IMR-90 (cell line): Measurements from ENCODE around the gene PLXDC2. TPM values are rescaled to one million over a fixed set of nuclear protein-coding genes. Genes with fewer than 3 reads are reported as not detected.

Source experiments
- ATAC-seq: fragments of 200-7000 bp; cut with Tn5 transposase; 2 replicates; pipeline ENCODE4 v1.9.1; 2020; ENCODE audit warnings: low read depth, mild to moderate bottlenecking, moderate library complexity
- BruUV-seq: library from RNA; stranded (reverse); fragments of 400-500 nt; replicated peaks from 2 replicates; lab custom pipeline; 2021; lab: Mats Ljungman, UMichigan
- CTCF ChIA-PET: fragments of 300-600 bp; formaldehyde crosslinking; extraction: SDS; loops from one replicate; lab custom pipeline; 2021; ENCODE audit warnings: antibody characterized with exemption; lab: Yijun Ruan, JAX
- POLR2A ChIA-PET: fragments of 300-600 bp; sonication (Branson Sonifier 250); formaldehyde crosslinking; loops from one replicate; lab custom pipeline; 2022; ENCODE audit warnings: antibody characterized with exemption; ENCODE audit not compliant: unreplicated experiment; lab: Charles Lee
- DNase-seq: peaks from one replicate; pipeline ENCODE4 v3.0.0; 2013
- H2AFZ ChIP-seq: replicated peaks from 2 replicates; pipeline ENCODE3; 2013; ENCODE audit warnings: low read length, mild to moderate bottlenecking; ENCODE audit not compliant: poor library complexity
- H2AK5ac ChIP-seq: 2 replicates; pipeline ENCODE4 v1.6.1; 2013; ENCODE audit warnings: low read depth, low read length, inconsistent platforms
- H2AK9ac ChIP-seq: replicated peaks from 2 replicates; pipeline ENCODE3; 2013; ENCODE audit warnings: mild to moderate bottlenecking, low read depth, low read length, moderate library complexity; ENCODE audit not compliant: poor library complexity
- H2BK120ac ChIP-seq: 2 replicates; pipeline ENCODE4 v1.6.1; 2013; ENCODE audit warnings: low read depth, low read length, inconsistent platforms
- H2BK15ac ChIP-seq: 3 replicates; pipeline ENCODE4 v1.6.1; 2013; ENCODE audit warnings: low read depth, low read length, inconsistent platforms
- H2BK20ac ChIP-seq: 2 replicates; pipeline ENCODE4 v1.6.1; 2013; ENCODE audit warnings: low read depth, mild to moderate bottlenecking, inconsistent platforms, low read length, moderate library complexity
- H2BK5ac ChIP-seq: 2 replicates; pipeline ENCODE4 v1.6.1; 2013; ENCODE audit warnings: mild to moderate bottlenecking, low read depth, low read length, inconsistent platforms; ENCODE audit not compliant: poor library complexity, severe bottlenecking
- H3K14ac ChIP-seq: replicated peaks from 2 replicates; pipeline ENCODE4 v1.6.1; 2013; ENCODE audit warnings: low read depth, low read length, inconsistent platforms
- H3K18ac ChIP-seq: 2 replicates; pipeline ENCODE4 v1.6.1; 2013; ENCODE audit warnings: low read depth, low read length, control low read depth
- H3K23ac ChIP-seq: 2 replicates; pipeline ENCODE4 v1.6.1; 2013; ENCODE audit warnings: low read depth, low read length, inconsistent platforms
- H3K27ac ChIP-seq: 2 replicates; pipeline ENCODE4 v1.5.1; 2013; ENCODE audit warnings: mild to moderate bottlenecking, control low read depth, low read length; ENCODE audit not compliant: insufficient read depth
- H3K27me3 ChIP-seq: 2 replicates; pipeline ENCODE4 v1.6.1; 2013; ENCODE audit warnings: low read length; ENCODE audit not compliant: control insufficient read depth, insufficient read depth
- H3K36me3 ChIP-seq: 2 replicates; pipeline ENCODE4 v1.6.1; 2013; ENCODE audit warnings: low read length, mixed read lengths; ENCODE audit not compliant: control insufficient read depth, insufficient read depth
- H3K4ac ChIP-seq: 2 replicates; pipeline ENCODE4 v1.6.1; 2013; ENCODE audit warnings: low read depth, low read length, inconsistent platforms
- H3K4me1 ChIP-seq: 2 replicates; pipeline ENCODE4 v1.6.1; 2013; ENCODE audit warnings: low read length, mixed read lengths; ENCODE audit not compliant: control insufficient read depth, insufficient read depth
- H3K4me2 ChIP-seq: 2 replicates; pipeline ENCODE4 v1.6.1; 2013; ENCODE audit warnings: low read depth, mild to moderate bottlenecking, control low read depth, low read length, moderate library complexity
- H3K4me3 ChIP-seq: 2 replicates; pipeline ENCODE4 v1.5.1; 2013; ENCODE audit warnings: low read depth, mild to moderate bottlenecking, control low read depth, low read length, moderate library complexity; ENCODE audit not compliant: insufficient read depth
- H3K56ac ChIP-seq: 2 replicates; pipeline ENCODE4 v1.6.1; 2013; ENCODE audit warnings: low read length, inconsistent platforms; ENCODE audit not compliant: insufficient read depth; ENCODE audit errors: extremely low read depth
- H3K79me1 ChIP-seq, 2 experiments: 2 replicates each; pipeline ENCODE4 v1.6.1; 2013; ENCODE audit warnings: low read length in 2 of 2, inconsistent platforms in 1 of 2, low read depth in 1 of 2
- H3K9ac ChIP-seq: 2 replicates; pipeline ENCODE4 v1.6.1; 2013; ENCODE audit warnings: low read depth, low read length, control low read depth
- H3K9me1 ChIP-seq: 2 replicates; pipeline ENCODE4 v1.6.1; 2013; ENCODE audit warnings: low read length, inconsistent platforms; ENCODE audit not compliant: insufficient read depth
- H3K9me3 ChIP-seq: 2 replicates; pipeline ENCODE4 v1.6.1; 2013; ENCODE audit warnings: low read length; ENCODE audit not compliant: control insufficient read depth, insufficient read depth
- H4K20me1 ChIP-seq: 2 replicates; pipeline ENCODE4 v1.6.1; 2013; ENCODE audit warnings: low read length, inconsistent platforms; ENCODE audit not compliant: insufficient read depth
- H4K5ac ChIP-seq: 2 replicates; pipeline ENCODE4 v1.6.1; 2013; ENCODE audit warnings: mild to moderate bottlenecking, low read depth, low read length, control low read depth
- H4K8ac ChIP-seq, 2 experiments: 2 replicates each; pipeline ENCODE4 v1.6.1; 2013; ENCODE audit warnings: low read depth in 2 of 2, low read length in 2 of 2, control low read depth in 1 of 2, inconsistent platforms in 1 of 2
- H4K91ac ChIP-seq: 2 replicates; pipeline ENCODE4 v1.6.1; 2013; ENCODE audit warnings: low read depth, low read length, inconsistent platforms; ENCODE audit not compliant: insufficient read depth
- ELK1 ChIP-seq: fragments of 150-350 bp; IDR thresholded peaks from 2 replicates; pipeline ENCODE4 v1.6.1; 2016; ENCODE audit warnings: low read depth, mild to moderate bottlenecking, low read length, moderate library complexity, borderline replicate concordance
- MXI1 ChIP-seq: IDR thresholded peaks from 2 replicates; pipeline ENCODE4 v1.6.1; 2012; ENCODE audit warnings: low read depth, mild to moderate bottlenecking, low read length, moderate library complexity, borderline replicate concordance
- WGBS, 2 experiments: methylation state at CpG; one replicate each; pipeline versions ENCODE4 v1.1.5 to v1.1.7; 2013; ENCODE audit warnings: missing lambda C conversion rate in 2 of 2; ENCODE audit not compliant: insufficient read length in 1 of 2; ENCODE audit errors: extremely low coverage in 2 of 2; 5-methylcytosine and 5-hydroxymethylcytosine counted together
- dilution Hi-C: fragments of 300-500 bp; cut with HindIII; formaldehyde crosslinking; loops from one replicate; pipeline ENCODE4 v1.14.3; 2018; ENCODE audit warnings: low sequenced_read_pairs; ENCODE audit not compliant: unreplicated experiment
- in situ Hi-C: fragments of 300-500 bp; cut with MboI; formaldehyde crosslinking; loops from 3 replicates; pipeline ENCODE4 v1.14.3; 2019; ENCODE audit warnings: low sequenced_read_pairs, inconsistent platforms, mixed read lengths
- intact Hi-C: fragments of 100-400 bp; cut with micrococcal nuclease; formaldehyde crosslinking; loops from 2 replicates; pipeline ENCODE4 v1.10.0; 2022
- polyA plus RNA-seq, 3 experiments: library from polyadenylated mRNA; depleted of rRNA; stranded (reverse); fragments of >200 nt; gene quantifications; 2 replicates each; pipeline ENCODE4 v1.2.3, GENCODE V29; 2012; ENCODE audit warnings: low replicate concordance in 1 of 3
- total RNA-seq: library from RNA; depleted of rRNA; stranded (reverse); fragments of >200 nt; gene quantifications from 2 replicates; pipeline ENCODE4 v1.2.3, GENCODE V29; 2012

The PLXDC2 gene
- total and polyA plus RNA-seq, 2 of the 4 experiments (the other 2 are of a cell fraction), result 3.2 to 6.1 TPM

GRCh38 chr10:19783721-19784120, 32.5 kb upstream of the PLXDC2 start:
- Histone ChIP-seq H4K5ac (no peak overlapping the region), H3K4me2 (no peak overlapping the region), H3K9me1 (no peaks in the 10 kb centered on the region), H3K9me3 (no peaks in the 10 kb centered on the region), H3K36me3 (no peaks in the 10 kb centered on the region), H3K18ac (no peak overlapping the region), H3K4ac (no peak overlapping the region), H3K9ac (no peak overlapping the region), H4K8ac (no peak overlapping the region), H2AFZ (no peak overlapping the region), H3K14ac (no peak overlapping the region), H2AK9ac (no peak overlapping the region), H3K56ac (no peak overlapping the region), H2BK20ac (no peak overlapping the region), H2BK120ac (no peak overlapping the region), H3K4me1 (no peaks in the 10 kb centered on the region), H3K27ac (no peak overlapping the region), H2BK5ac (no peak overlapping the region), H2AK5ac (no peak overlapping the region), H3K4me3 (no peak overlapping the region), H3K79me1 (no peaks in the 10 kb centered on the region), H2BK15ac (no peak overlapping the region), H3K23ac (no peak overlapping the region), H3K27me3 (no peaks in the 10 kb centered on the region), H4K91ac (no peak overlapping the region), H4K20me1 (no peaks in the 10 kb centered on the region)
- dilution Hi-C loops, result no loop called here
- in situ Hi-C loops, result loop anchor here (10.0 to 25.0 kb wide), 2 partner anchors 149 to 1096 kb away; no protein-coding TSS in a partner anchor
- TF ChIP-seq MXI1 (no peak), ELK1 (no peak)
- no CpG with 5 or more reads among the region's 4 CpGs for WGBS, 2 experiments
- intact Hi-C loops, result no loop called here
- BruUV-seq, result no TSS peak
- CTCF ChIA-PET, result no interaction called here
- DNase-seq (no peak), ATAC-seq (no peak)
- POLR2A ChIA-PET, result no interaction called here
